Stimulated activated CD4-positive, alpha-beta T cell treated with anti-CD3 and anti-CD28 coated beads, Interleukin-12 subunit alpha, Interleukin-12 subunit beta, amount 100 ng/mL, for 4 hours (primary cell): ENCODE measurements around the gene UPF3B.
"Not testable (repeated sequence)": the region's sequence is repeated elsewhere in the genome, so short reads cannot be mapped to it uniquely, and the experiment has no call there.

ENCODE experiments used
- DNase-seq: peaks from one replicate; pipeline ENCODE4 v3.0.0-alpha.2; 2020

The UPF3B gene

GRCh38 chrX:119852382-119853353, at the start of gene UPF3B:
TSS of gene UPF3B (minus strand) at chrX:119852963. CDS start at chrX:119852928, 35 bp downstream.
- DNase-seq: peak; percentile 87

GRCh38 chrX:119900976-119901375, 48.2 kb upstream of the UPF3B start:
- DNase-seq: no peak

GRCh38 chrX:119899125-119899524, 46.4 kb upstream of the UPF3B start:
- no peak for DNase-seq

GRCh38 chrX:119895843-119896326, 43.1 kb upstream of the UPF3B start, which contains the start of gene AKAP14:
TSS of gene AKAP14 (plus strand) at chrX:119895893. CDS start at chrX:119903224, 7,331 bp downstream.
- DNase-seq: no peak

GRCh38 chrX:119891961-119892692, 39.4 kb upstream of the UPF3B start:
- DNase-seq: not testable (repeated sequence)

GRCh38 chrX:119890626-119891025, 37.9 kb upstream of the UPF3B start:
- DNase-seq: not testable (repeated sequence)

GRCh38 chrX:119887721-119888425, 35.1 kb upstream of the UPF3B start:
- peak; percentile 41 for DNase-seq

GRCh38 chrX:119885554-119886428, 33.0 kb upstream of the UPF3B start:
- DNase-seq: no peak

GRCh38 chrX:119880552-119881437, 28.0 kb upstream of the UPF3B start:
- no peak for DNase-seq

GRCh38 chrX:119880076-119880475, 27.3 kb upstream of the UPF3B start:
- DNase-seq: no peak

GRCh38 chrX:119878740-119879139, 26.0 kb upstream of the UPF3B start:
- DNase-seq: no peak

- DNase-seq: peak; percentile 72
Measured at GRCh38 chrX:119871599-119872395, 19.0 kb upstream of the UPF3B start, which contains the start of the genes NDUFA1 and RNF113A. TSS of gene NDUFA1 (plus strand) at chrX:119871832. CDS start at chrX:119871912, 80 bp downstream. TSS of gene RNF113A (minus strand) at chrX:119871733. CDS start at chrX:119871613, 120 bp downstream.

GRCh38 chrX:119871245-119871598, 18.5 kb upstream of the UPF3B start:
- no peak for DNase-seq

GRCh38 chrX:119870626-119871131, 17.9 kb upstream of the UPF3B start:
- no peak for DNase-seq

- no peak for DNase-seq
Measured at GRCh38 chrX:119853444-119853843, 681 bp upstream of the UPF3B start.

- no peak for DNase-seq
Measured at GRCh38 chrX:119833905-119834304, 18.9 kb downstream of the UPF3B start.

- no peak for DNase-seq
Measured at GRCh38 chrX:119828446-119828845, 24.3 kb downstream of the UPF3B start.

GRCh38 chrX:119826399-119826959, 26.3 kb downstream of the UPF3B start:
- no peak for DNase-seq

- not testable (repeated sequence) for DNase-seq
Measured at GRCh38 chrX:119824221-119824620, 28.5 kb downstream of the UPF3B start.
